GM21737 (cell line): ENCODE results near the gene PRKCI.
"Not testable (repeated sequence)": the region's sequence is repeated elsewhere in the genome, so short reads cannot be mapped to it uniquely, and the experiment has no call there.

Experiments used
- ATAC-seq: cut with Tn5 transposase; IDR thresholded peaks from one replicate; pipeline ENCODE4 v1.9.1; 2021; ENCODE audit warnings: mild to moderate bottlenecking, moderate library complexity; ENCODE audit not compliant: unreplicated experiment

PRKCI gene

DNA sequence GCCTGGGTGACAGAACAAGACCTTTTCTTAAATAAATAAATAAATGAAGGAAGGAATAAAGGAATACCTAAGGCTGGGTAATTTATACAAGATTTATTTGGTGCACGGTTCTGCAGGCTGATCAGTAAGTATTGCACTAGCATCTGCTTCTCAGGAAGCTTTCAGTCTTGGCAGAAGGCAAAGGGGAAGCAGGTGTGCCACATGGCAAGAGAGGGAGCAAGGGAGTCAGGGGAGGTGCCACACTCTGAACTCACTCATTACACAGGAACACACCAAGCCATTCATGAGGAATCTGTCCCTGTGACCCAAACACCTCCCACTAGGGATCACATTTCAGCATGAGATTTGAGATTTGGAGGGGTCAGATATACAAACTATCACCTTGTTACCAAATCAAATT, 56.4 kb downstream of the PRKCI start:
- no peak for ATAC-seq

GRCh38 chr3:170290194-170290593, 68.0 kb downstream of the PRKCI start:
- no peak for ATAC-seq

- ATAC-seq, result no peak
These were observed 73.4 kb downstream of the PRKCI start for GRCh38 chr3:170295586-170295985.

DNA sequence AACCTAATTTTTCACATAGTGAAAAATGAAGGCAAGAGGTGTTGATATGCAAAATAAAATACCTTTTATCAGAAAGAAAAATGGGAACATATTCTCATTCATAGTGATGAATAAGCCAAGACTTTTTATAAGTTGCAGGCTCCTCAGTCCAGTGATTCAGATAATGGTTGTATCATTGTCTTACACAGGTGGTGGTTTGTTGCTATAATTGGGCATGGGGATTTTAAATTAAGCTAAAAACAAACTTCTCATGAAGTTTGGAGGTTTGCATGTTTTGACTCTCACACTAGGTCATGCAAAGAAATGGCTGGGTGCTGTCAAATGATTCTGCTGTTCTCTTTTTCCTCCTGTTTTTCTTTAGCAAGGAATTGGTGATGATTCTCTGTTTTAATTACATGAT, 74.5 kb downstream of the PRKCI start:
- no peak for ATAC-seq

DNA sequence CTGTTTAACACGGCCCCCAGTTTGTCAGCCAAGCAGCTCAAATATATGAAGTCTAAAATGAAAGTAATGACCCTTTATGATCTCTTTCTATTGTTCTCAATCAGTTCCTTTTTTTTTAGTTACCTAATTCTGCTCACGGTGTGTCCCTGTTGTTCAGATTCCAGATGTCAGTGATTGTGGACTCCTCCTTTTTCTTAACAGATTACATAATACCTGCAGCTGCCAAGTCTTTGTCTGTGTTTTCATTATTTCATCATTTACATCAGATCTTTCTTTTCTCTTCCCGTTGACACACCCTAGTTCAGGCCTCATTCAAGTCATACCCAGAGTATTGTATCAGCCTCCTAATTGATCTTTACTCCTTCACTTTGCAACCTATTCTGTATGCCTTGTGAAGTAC, 79.2 kb downstream of the PRKCI start:
- no peak for ATAC-seq

DNA sequence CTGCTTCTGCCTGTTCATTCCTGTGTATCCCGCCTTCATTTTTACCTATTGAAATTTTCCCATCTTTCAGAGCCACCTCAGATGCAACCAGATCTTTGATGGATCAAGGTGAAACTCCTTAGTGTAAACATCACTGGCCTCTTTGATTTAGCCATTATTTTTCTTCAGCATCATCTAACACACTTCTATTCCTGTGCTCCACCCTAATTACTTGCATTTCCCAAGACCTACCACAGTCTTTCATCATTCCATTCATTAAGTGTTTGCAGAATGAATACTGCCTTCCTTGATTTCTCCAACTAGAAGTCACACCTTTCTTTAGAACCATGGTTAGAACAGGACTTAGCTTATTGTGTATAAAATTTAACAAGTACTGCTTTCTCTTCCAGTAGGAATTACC, 79.8 kb downstream of the PRKCI start:
- ATAC-seq, result no peak

DNA sequence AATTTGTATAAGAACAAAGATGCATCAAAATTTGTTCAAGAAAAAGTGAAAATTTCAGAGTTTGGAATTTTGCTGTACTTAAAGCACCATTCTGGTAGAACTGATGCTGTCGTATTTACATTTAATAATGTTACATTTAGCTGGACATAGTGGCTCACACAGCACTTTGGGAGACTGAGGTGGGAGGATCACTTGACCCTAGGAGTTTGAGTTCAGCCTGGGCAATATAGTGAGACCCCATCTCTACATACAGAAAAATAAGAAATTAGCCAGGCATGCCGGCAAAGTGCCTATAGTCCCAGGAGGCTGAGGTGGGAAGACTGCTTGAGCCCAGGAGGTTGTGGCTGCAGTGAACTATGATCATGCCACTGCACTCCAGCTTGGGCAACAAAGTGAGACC, 83.8 kb downstream of the PRKCI start:
- ATAC-seq, result no peak

DNA sequence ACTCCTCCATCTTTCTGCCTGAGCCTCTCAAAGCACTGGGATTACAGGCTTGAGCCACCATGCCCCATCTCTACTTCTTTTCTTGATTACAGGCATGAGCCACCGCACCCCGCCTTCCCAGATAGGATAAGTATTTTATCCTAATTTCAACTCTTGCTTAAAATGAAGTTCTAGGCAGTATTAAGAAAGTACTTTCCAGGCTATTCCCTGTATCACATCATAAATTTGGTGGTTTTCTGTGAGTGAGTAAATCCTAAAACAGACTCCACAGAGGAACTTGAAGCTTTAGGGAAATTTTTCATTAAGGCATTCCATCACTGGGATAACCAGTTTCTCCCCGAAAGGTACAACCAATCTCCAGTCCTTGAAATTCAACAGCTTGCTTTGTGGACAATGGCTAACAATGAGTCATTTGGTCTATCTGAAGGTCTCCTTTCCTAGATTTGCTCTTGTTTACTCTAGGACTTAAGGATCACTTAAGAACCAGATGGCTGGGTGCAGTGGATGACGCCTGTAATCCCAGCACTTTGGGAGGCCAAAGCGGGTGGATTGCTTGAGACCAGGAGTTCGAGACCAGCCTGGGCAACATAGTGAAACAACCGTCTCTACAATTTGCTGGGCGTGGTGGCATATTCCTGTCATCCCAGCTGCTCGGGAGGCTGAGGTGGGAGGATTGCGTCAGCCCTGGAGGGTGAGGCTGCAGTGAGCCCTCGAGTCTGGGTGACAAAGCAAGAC, 85.6 kb downstream of the PRKCI start:
- no peak for ATAC-seq

- no peak for ATAC-seq
These were observed 86.8 kb downstream of the PRKCI start for GRCh38 chr3:170309046-170309445.

DNA sequence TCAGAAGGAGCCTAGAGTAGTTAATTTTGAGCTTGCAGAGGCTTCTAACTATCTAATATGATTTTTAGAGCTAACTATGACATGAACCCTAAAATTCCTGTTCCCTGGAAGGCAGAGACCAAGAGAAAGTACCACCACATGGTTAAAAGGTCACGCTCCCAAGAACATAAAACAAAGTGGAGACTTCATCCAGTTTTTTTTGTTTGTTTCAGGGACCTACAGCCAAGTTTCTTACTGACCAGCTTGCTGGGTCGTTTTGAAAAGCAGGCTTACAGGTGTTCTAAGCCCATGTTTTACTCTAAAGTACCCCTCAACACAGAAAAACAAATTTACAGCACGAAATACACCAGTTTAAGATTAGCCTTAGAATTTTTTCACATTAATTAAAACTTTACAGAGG, 95.7 kb downstream of the PRKCI start:
- ATAC-seq, result no peak

DNA sequence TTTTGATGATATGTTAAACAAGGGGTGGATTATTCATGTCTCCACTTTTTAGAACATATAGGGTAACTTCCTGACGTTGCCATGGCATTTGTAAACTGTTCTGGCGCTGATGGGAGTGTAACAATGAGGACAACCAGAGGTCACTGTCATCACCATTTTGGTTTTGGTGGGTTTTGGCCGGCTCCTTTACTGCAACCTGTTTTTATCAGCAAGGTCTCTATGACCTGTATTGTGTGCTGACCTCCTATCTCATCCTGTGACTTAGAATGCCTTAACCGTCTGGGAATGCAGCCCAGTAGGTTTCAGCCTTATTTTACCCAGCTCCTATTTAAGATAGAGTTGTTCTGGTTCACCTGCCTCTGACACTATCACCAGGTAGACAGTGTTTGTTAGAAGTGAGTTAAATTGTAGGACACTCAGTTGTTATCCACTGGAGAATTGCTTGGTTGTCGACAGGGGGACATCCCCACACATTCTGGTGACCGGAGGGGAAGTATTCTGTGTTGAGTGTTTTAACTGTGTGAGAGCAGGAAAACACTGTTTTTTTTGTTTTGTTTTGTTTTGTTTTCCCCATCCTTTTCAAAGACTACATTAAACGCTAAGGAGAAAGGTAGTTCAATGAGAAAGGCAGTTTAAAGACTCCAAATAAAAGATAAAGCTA, 98.4 kb downstream of the PRKCI start:
- no peak for ATAC-seq

DNA sequence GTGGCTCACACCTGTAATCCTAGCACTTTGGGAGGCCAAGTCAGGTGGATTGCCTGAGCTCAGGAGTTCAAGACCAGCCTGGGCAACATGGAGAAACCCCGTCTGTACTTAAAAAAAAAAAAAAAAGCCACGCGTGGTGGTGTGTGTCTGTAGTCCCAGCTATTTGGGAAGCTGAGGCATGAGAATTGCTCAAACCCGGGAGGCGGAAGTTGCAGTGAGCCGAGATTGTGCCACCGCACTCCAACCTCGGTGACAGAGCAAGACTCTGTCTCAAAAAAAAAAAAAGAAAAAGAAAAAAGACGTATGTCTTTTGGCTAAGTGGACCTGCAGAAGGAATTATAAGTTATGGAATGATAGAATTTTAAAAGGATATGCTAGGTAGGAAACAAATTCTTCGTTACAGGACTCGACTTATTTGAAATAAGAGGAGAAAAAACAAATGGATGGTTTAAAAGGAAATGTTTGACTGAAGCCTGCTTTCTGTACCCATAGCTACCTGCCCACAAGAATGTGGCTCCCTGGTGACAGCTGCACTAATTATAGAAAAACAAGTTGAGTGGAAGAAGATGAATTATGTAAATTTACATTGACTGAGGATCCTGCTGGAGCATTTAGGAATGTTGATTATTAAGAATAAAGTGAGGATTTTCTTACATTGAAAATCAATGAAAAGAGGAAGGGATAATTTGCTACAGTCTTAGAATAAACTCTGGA, 99.3 kb downstream of the PRKCI start:
- no peak for ATAC-seq

- no peak for ATAC-seq
These were observed 100.5 kb downstream of the PRKCI start for GRCh38 chr3:170322566-170323269.

DNA sequence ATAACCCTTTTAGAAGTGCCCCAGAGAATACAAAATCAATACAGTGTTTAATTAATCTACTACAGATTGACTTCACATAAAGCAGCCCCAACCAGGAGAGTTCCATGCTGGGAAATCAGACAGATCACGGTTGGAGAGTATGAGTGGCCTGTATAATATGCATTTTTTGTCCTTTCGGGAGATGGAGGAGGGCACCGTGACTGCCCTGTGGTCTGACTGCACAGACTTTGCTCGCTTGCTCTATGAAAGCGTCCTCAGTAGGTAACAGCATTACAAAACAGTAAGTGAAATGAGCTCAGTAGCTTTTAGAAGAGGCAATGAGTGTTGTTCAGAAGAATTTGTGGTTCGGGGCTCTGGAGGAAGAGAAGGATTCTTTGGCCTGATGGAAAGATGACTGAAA, 101.1 kb downstream of the PRKCI start:
- ATAC-seq, result no peak

- no peak for ATAC-seq
These were observed 102.7 kb downstream of the PRKCI start for GRCh38 chr3:170324962-170325361.

GRCh38 chr3:170327040-170327808, 105.0 kb downstream of the PRKCI start:
- ATAC-seq, result no peak

DNA sequence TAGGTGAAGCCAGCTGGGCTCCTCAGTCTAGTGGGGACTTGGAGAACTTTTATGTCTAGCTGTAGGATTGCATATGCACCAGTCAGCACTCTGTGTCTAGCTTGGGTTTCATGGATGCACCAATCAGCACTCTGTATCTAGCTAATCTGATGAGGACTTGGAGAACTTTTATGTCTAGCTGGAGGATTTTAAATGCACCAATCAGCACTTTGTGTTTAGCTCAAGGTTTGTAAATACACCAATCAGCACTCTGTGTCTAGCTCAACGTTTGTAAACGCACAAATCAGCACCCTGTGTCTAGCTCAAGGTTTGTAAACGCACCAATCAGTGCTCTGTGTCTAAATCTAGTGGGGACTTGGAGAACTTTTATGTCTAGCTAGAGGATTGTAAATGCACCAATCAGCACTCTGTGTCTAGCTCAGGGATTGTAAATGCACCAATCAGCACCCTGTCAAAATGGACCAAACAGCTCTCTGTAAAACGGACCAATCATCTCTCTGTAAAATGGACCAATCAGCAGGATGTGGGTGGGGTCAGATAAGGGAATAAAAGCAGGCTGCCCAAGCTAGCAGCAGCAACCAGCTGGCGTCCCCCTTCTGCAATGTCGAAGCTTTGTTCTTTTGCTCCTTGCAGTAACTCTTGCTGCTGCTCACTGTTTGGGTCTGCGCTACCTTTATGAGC, 105.8 kb downstream of the PRKCI start:
- not testable (repeated sequence) for ATAC-seq

- ATAC-seq, result no peak
These were observed 108.1 kb downstream of the PRKCI start for GRCh38 chr3:170330366-170330765.

DNA sequence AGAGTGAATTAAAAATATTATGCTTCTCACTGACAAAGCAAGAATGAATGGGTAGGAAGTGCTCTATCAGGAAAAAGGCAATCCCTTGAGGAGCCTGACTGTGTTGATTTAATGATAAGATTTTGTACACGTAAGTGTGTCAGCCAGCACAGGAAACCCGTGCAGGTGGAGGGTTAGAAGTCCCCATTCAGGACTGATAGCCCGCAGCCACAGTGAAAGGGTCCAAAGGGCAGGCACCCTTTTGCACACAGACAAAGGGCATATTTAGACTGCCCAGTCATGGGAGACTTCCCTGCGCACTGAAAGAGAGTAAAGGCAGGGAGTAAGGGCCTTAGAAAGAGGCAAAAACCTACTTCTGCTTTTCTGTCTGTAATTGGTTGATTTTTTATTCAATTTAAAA, 108.9 kb downstream of the PRKCI start:
- ATAC-seq, result no peak

GRCh38 chr3:170337420-170337819, 115.2 kb downstream of the PRKCI start:
- no peak for ATAC-seq
